ENCODE data around the gene DISP2.
A peak's percentile ranks its signal among the peaks of the same experiment; 100 is the strongest.

DISP2 gene

GRCh38 chr15:40338041-40338657 is 19.9 kb upstream of the DISP2 start (continued):
- no peak for TF ChIP-seq ZBTB10 (tag by site-specific recombination; IDR thresholded peaks at IDR 0.05)
- peak; percentile 46; the same call in 1 of the 2 replicates for TF ChIP-seq ZBTB7A (tag by site-specific recombination; IDR thresholded peaks at IDR 0.05; ENCODE audit: low read depth)
- TF ChIP-seq ZNF341 (tag by site-specific recombination; IDR thresholded peaks at IDR 0.05; ENCODE audit: low read depth), result 0 out of 2 replicates have a peak, but pooled peaks have one; percentile 36
- TF ChIP-seq ZNF548 (tag by site-specific recombination; IDR thresholded peaks at IDR 0.05), result no peak
- peak; percentile 74; the same call in 1 of the 2 replicates for TF ChIP-seq KLF9 (tag by site-specific recombination; IDR thresholded peaks at IDR 0.05; ENCODE audit: low read depth)
- 0 out of 2 replicates have a peak, but pooled peaks have one; percentile 47 for TF ChIP-seq KLF16 (tag by site-specific recombination; IDR thresholded peaks at IDR 0.05)
- peak; percentile 84 for TF ChIP-seq CTCF (tag by site-specific recombination; IDR thresholded peaks at IDR 0.05)
- TF ChIP-seq TRIM28 (IDR thresholded peaks at IDR 0.05; ENCODE audit: borderline replicate concordance, low read length), result no peak
- peak; percentile 60 for TF ChIP-seq ZNF654 (tag by site-specific recombination; IDR thresholded peaks at IDR 0.05; ENCODE audit: low read depth)
- peak; percentile 25; the same call in 1 of the 2 replicates for TF ChIP-seq ZNF660 (tag by site-specific recombination; IDR thresholded peaks at IDR 0.05)
- TF ChIP-seq PATZ1 (tag by site-specific recombination; IDR thresholded peaks at IDR 0.05), result peak; percentile 79
- no peak for TF ChIP-seq ZNF600 (tag by site-specific recombination; IDR thresholded peaks at IDR 0.05)

GRCh38 chr15:40338921-40339620 is 18.9 kb upstream of the DISP2 start:
- H3K27ac ChIP-seq (ENCODE audit: extremely low read depth, low read depth, low read length), result peak overlapping the region; percentile 84; the same call in 1 of the 2 replicates
- H3K4me1 ChIP-seq (ENCODE audit: control insufficient read depth, insufficient read depth, low read length), result peaks cover 10% of the 10 kb centered on the region
- H3K4me3 ChIP-seq (ENCODE audit: low read depth, low read length), result no peak overlapping the region
- no peaks in the 10 kb centered on the region for H3K9me3 ChIP-seq (ENCODE audit: control insufficient read depth, insufficient read depth, low read depth, low read length)
- ChIA-PET CTCF (interaction anchor here (0.5 to 7.1 kb wide), 20 partner anchors 12 to 509 kb away, joined by 3 to 82 read pairs (median 4); partner anchors contain the start of gene INAFM2), POLR2A (interaction anchor here (0.9 to 1.7 kb wide), 3 partner anchors 12 to 16 kb away, joined by 3 read pairs; no protein-coding TSS in a partner anchor)
- no peaks in the 10 kb centered on the region for H3K36me3 ChIP-seq (ENCODE audit: control insufficient read depth in 2 of 2, insufficient read depth in 1 of 2, low read length in 2 of 2)
- no peak for TF ChIP-seq ZNF76 (tag by site-specific recombination; IDR thresholded peaks at IDR 0.05; ENCODE audit: borderline replicate concordance, low read depth)
- TF ChIP-seq ZNF555 (tag by site-specific recombination; conservative IDR thresholded peaks at IDR 0.05), result no peak
- TF ChIP-seq ZNF10 (tag by site-specific recombination; IDR thresholded peaks at IDR 0.05), result no peak
- peak; percentile 57 for TF ChIP-seq GLIS1 (tag by site-specific recombination; IDR thresholded peaks at IDR 0.05)
- no peak for TF ChIP-seq HOXA7 (CRISPR knock-in tag; IDR thresholded peaks at IDR 0.05; ENCODE audit: borderline replicate concordance)
- no peak for TF ChIP-seq ZNF510 (tag by site-specific recombination; IDR thresholded peaks at IDR 0.05; ENCODE audit: insufficient replicate concordance)

Data from HEK293 (cell line).